Measurements from ENCODE around the gene SNRPB. TPM values are rescaled to one million over a fixed set of nuclear protein-coding genes. Genes with fewer than 3 reads are reported as not detected.

Gene SNRPB
- total RNA-seq, 1 experiment from 2014 or later, result 401 TPM

DNA sequence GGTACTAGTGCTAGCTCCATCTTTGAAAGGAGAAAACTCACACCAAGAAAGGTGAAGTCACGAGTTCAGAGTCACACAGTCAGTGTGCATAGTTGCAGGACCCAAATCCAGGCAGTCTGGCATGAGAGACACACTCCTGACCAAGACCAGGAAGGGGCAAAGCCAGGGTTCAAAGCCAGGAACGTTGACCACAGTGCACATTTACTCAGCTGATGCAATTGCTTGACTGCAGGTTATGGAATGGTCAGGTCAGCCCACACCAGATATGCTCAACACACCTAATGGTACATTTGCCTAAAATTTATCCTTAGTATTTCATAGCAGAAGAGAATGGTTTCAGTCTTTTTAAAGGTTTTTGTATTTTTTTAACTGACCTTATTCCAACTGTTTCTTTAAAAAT lies 52.2 kb downstream of the SNRPB start:
- H3K4me3 ChIP-seq, result no peak overlapping the region
- no peaks in the 10 kb centered on the region for H3K36me3 ChIP-seq
- no peaks in the 10 kb centered on the region for H3K4me1 ChIP-seq
- peaks cover 4% of the 10 kb centered on the region for H3K27me3 ChIP-seq
- no peak overlapping the region for H3K27ac ChIP-seq
- H3K9me3 ChIP-seq (replicated peaks), result no peaks in the 10 kb centered on the region
- DNase-seq, result no peak

DNA sequence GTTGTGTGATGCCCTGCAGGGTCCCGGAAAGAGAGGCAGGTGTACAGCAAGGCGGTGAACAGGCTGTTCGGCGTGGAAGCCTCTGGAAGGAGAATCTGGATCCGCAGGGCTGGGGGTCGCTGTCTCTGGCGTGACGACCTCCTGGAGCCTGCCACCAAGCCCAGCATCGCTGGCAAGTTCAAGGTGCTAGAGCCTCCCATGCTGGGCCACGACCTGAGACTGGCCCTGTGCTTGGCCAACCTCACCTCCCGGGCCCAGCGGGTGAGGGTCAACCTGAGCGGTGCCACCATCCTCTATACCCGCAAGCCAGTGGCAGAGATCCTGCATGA lies 53.4 kb downstream of the SNRPB start:
- no peak for DNase-seq
- no peak overlapping the region for H3K4me3 ChIP-seq
- H3K9me3 ChIP-seq (replicated peaks), result no peaks in the 10 kb centered on the region
- no peaks in the 10 kb centered on the region for H3K36me3 ChIP-seq
- H3K27ac ChIP-seq, result no peak overlapping the region
- H3K4me1 ChIP-seq, result no peaks in the 10 kb centered on the region
- H3K27me3 ChIP-seq, result peaks cover 4% of the 10 kb centered on the region

DNA sequence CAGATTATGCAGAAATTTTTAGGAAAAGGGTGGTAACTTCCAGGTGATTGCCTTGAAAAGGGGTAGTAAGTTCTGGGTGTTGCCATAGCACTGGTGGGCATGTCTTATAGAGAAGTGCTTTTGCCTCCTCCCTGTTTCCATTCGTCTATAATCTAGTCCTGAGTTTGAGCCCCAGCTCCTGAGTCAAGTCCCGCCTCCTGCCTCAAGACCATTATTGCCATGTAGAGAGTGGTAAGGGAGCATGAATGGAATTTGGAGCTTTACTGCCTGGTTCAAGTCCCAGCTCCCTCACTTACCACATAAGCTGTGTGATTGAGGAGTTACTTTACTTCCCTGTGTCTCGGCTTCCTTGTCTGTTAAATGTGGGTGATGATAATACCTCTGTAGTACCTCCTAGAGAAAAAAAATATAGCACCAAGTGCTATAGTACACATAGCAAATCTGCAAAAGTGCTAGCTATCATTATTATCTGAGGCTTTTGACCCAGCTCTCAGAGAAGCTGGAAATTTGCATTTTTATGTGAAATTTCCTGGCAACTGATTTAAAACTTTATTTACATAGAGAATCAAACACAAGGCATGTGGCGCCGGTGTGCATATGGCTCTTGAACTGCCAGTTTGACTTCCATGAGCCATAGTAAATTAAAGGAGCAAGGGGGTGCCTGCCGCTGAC lies 53.9 kb downstream of the SNRPB start:
- no peak for DNase-seq
- H3K4me1 ChIP-seq, result no peaks in the 10 kb centered on the region
- no peaks in the 10 kb centered on the region for H3K9me3 ChIP-seq (replicated peaks)
- no peak overlapping the region for H3K4me3 ChIP-seq
- peaks cover 4% of the 10 kb centered on the region for H3K27me3 ChIP-seq
- H3K27ac ChIP-seq, result no peak overlapping the region
- H3K36me3 ChIP-seq, result no peaks in the 10 kb centered on the region

Other genes starting within 250 kb of the SNRPB start
- gene TGM3, start 174.8 kb downstream of the SNRPB start, total RNA-seq (2014; rRNA removed; shearing (Covaris generic)), result not detected in 2 replicates
- not detected in 2 replicates for gene TGM6, start 89.9 kb downstream of the SNRPB start, total RNA-seq (2014; rRNA removed; shearing (Covaris generic))
- 11.7 and 12.5 TPM in 2 replicates for gene ZNF343, start 38.1 kb upstream of the SNRPB start, total RNA-seq (2014; rRNA removed; shearing (Covaris generic))
- 0.15 and 0.24 TPM in 2 replicates for gene TMC2, start 65.8 kb upstream of the SNRPB start, total RNA-seq (2014; rRNA removed; shearing (Covaris generic))
- 295 and 334 TPM in 2 replicates for gene NOP56, start 181.8 kb upstream of the SNRPB start, total RNA-seq (2014; rRNA removed; shearing (Covaris generic))
- 119 and 126 TPM in 2 replicates for gene IDH3B, start 193.4 kb upstream of the SNRPB start, total RNA-seq (2014; rRNA removed; shearing (Covaris generic))
- gene EBF4, start 222.0 kb upstream of the SNRPB start, total RNA-seq (2014; rRNA removed; shearing (Covaris generic)), result 2.6 and 5.2 TPM in 2 replicates